OCI-LY1 (cell line): ENCODE results near the gene MORN3.

Experiments
- CTCF ChIP-seq: fragments of 200-600 bp; sonication (generic), shearing (Covaris generic); IDR thresholded peaks from 2 replicates; pipeline ENCODE4 v1.5.1; 2017; ENCODE audit warnings: mild to moderate bottlenecking, antibody characterized with exemption, low read length, moderate library complexity, mixed read lengths
- EZH2 ChIP-seq: fragments of 200-600 bp; sonication (generic), shearing (Covaris generic); IDR thresholded peaks from 2 replicates; pipeline ENCODE4 v1.8.0; 2017; ENCODE audit warnings: borderline replicate concordance, mixed run types, mild to moderate bottlenecking, antibody characterized with exemption, low read length, moderate library complexity, mixed read lengths

- TF ChIP-seq CTCF (no peak), EZH2 (no peak)
These were observed 58.1 kb downstream of the MORN3 start for GRCh38 chr12:121611306-121611705.
